Measurements from ENCODE around the gene SMDT1. TPM values are rescaled to one million over a fixed set of nuclear protein-coding genes. Genes with fewer than 3 reads are reported as not detected.

SMDT1 gene
- polyA plus RNA-seq (42.8 and 44.0 TPM in 2 replicates), polyA minus RNA-seq (16.3 and 23.5 TPM in 2 replicates)

- TF ChIP-seq, protein P1, sequence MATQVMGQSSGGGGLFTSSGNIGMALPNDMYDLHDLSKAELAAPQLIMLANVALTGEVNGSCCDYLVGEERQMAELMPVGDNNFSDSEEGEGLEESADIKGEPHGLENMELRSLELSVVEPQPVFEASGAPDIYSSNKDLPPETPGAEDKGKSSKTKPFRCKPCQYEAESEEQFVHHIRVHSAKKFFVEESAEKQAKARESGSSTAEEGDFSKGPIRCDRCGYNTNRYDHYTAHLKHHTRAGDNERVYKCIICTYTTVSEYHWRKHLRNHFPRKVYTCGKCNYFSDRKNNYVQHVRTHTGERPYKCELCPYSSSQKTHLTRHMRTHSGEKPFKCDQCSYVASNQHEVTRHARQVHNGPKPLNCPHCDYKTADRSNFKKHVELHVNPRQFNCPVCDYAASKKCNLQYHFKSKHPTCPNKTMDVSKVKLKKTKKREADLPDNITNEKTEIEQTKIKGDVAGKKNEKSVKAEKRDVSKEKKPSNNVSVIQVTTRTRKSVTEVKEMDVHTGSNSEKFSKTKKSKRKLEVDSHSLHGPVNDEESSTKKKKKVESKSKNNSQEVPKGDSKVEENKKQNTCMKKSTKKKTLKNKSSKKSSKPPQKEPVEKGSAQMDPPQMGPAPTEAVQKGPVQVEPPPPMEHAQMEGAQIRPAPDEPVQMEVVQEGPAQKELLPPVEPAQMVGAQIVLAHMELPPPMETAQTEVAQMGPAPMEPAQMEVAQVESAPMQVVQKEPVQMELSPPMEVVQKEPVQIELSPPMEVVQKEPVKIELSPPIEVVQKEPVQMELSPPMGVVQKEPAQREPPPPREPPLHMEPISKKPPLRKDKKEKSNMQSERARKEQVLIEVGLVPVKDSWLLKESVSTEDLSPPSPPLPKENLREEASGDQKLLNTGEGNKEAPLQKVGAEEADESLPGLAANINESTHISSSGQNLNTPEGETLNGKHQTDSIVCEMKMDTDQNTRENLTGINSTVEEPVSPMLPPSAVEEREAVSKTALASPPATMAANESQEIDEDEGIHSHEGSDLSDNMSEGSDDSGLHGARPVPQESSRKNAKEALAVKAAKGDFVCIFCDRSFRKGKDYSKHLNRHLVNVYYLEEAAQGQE (IDR thresholded peaks at IDR 0.05; ENCODE audit: borderline replicate concordance): peak; percentile 97
- TF ChIP-seq EP300 (conservative IDR thresholded peaks at IDR 0.05; ENCODE audit: poor library complexity, severe bottlenecking) (peak; percentile 61), RAD21 (conservative IDR thresholded peaks at IDR 0.05) (peak; percentile 0), SMC3 (conservative IDR thresholded peaks at IDR 0.05; ENCODE audit: poor library complexity) (no peak), POLR2AphosphoS5 (IDR thresholded peaks at IDR 0.05) (peak; percentile 91), EZH2 (IDR thresholded peaks at IDR 0.05; ENCODE audit: borderline replicate concordance, insufficient read depth, low read length, poor library complexity, severe bottlenecking) (no peak), TAF1 (IDR thresholded peaks at IDR 0.05; ENCODE audit: low read depth) (peak; percentile 88), MXI1 (conservative IDR thresholded peaks at IDR 0.05; ENCODE audit: poor library complexity, severe bottlenecking) (peak; percentile 77)
- TF ChIP-seq, protein P2, sequence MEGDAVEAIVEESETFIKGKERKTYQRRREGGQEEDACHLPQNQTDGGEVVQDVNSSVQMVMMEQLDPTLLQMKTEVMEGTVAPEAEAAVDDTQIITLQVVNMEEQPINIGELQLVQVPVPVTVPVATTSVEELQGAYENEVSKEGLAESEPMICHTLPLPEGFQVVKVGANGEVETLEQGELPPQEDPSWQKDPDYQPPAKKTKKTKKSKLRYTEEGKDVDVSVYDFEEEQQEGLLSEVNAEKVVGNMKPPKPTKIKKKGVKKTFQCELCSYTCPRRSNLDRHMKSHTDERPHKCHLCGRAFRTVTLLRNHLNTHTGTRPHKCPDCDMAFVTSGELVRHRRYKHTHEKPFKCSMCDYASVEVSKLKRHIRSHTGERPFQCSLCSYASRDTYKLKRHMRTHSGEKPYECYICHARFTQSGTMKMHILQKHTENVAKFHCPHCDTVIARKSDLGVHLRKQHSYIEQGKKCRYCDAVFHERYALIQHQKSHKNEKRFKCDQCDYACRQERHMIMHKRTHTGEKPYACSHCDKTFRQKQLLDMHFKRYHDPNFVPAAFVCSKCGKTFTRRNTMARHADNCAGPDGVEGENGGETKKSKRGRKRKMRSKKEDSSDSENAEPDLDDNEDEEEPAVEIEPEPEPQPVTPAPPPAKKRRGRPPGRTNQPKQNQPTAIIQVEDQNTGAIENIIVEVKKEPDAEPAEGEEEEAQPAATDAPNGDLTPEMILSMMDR (IDR thresholded peaks at IDR 0.05; ENCODE audit: poor library complexity, severe bottlenecking): no peak
- H3K27me3 ChIP-seq (ENCODE audit: insufficient read depth, low read depth, low read length): no peaks in the 10 kb centered on the region
- H3K9me3 ChIP-seq (ENCODE audit: low read length): no peaks in the 10 kb centered on the region
- peaks cover 8% of the 10 kb centered on the region for H3F3A ChIP-seq (ENCODE audit: insufficient read depth, low read length, poor library complexity, severe bottlenecking)
- no peaks in the 10 kb centered on the region for H4K20me1 ChIP-seq (ENCODE audit: insufficient read depth)
- H3K4me2 ChIP-seq (ENCODE audit: low read length): peak within 1 kb of the TSS; percentile 68
- no peaks in the 10 kb centered on the region for H3K36me3 ChIP-seq (ENCODE audit: insufficient read depth, low read length)
- H3K9me2 ChIP-seq (ENCODE audit: insufficient read depth, low read length): no peaks in the 10 kb centered on the region
- H3K79me2 ChIP-seq (replicated peaks; ENCODE audit: insufficient read depth, low read length): peaks cover 30% of the 10 kb centered on the region
- H3K27ac ChIP-seq (ENCODE audit: low read length): peak within 1 kb of the TSS; percentile 97
- H2AFZ ChIP-seq (ENCODE audit: low read depth, low read length): peak within 1 kb of the TSS; percentile 58
- H3K4me3 ChIP-seq (ENCODE audit: low read length): peak within 1 kb of the TSS; percentile 74
- H3K9ac ChIP-seq (ENCODE audit: low read length): peak within 1 kb of the TSS; percentile 89
Observed at GRCh38 chr22:42079319-42080251, at the start of gene SMDT1. TSS of gene SMDT1 (plus strand) at chr22:42079700. CDS start at chr22:42079769, 69 bp downstream.

GRCh38 chr22:42033263-42034181, 46.0 kb upstream of the SMDT1 start:
- no peak overlapping the region for H3K4me3 ChIP-seq (ENCODE audit: low read length)
- no peaks in the 10 kb centered on the region for H3K9me2 ChIP-seq (ENCODE audit: insufficient read depth, low read length)
- no peak overlapping the region for H3K4me2 ChIP-seq (ENCODE audit: low read length)
- no peak overlapping the region for H3K9ac ChIP-seq (ENCODE audit: low read length)
- H3K79me2 ChIP-seq (replicated peaks; ENCODE audit: insufficient read depth, low read length): no peaks in the 10 kb centered on the region
- no peaks in the 10 kb centered on the region for H4K20me1 ChIP-seq (ENCODE audit: insufficient read depth)
- no peaks in the 10 kb centered on the region for H3K27me3 ChIP-seq (ENCODE audit: insufficient read depth, low read depth, low read length)
- H3F3A ChIP-seq (ENCODE audit: insufficient read depth, low read length, poor library complexity, severe bottlenecking): no peaks in the 10 kb centered on the region
- no peak overlapping the region for H3K27ac ChIP-seq (ENCODE audit: low read length)
- no peak for TF ChIP-seq MXI1 (conservative IDR thresholded peaks at IDR 0.05; ENCODE audit: poor library complexity, severe bottlenecking)
- TF ChIP-seq SMC3 (conservative IDR thresholded peaks at IDR 0.05; ENCODE audit: poor library complexity): no peak
- no peak for TF ChIP-seq EP300 (conservative IDR thresholded peaks at IDR 0.05; ENCODE audit: poor library complexity, severe bottlenecking)
- TF ChIP-seq, protein P1 (IDR thresholded peaks at IDR 0.05; ENCODE audit: borderline replicate concordance): no peak
- H3K9me3 ChIP-seq (ENCODE audit: low read length): peaks cover 2% of the 10 kb centered on the region
- H3K36me3 ChIP-seq (ENCODE audit: insufficient read depth, low read length): no peaks in the 10 kb centered on the region
- H2AFZ ChIP-seq (ENCODE audit: low read depth, low read length): no peak overlapping the region
